ENCODE results near the gene TBC1D2B.

TBC1D2B gene

DNA sequence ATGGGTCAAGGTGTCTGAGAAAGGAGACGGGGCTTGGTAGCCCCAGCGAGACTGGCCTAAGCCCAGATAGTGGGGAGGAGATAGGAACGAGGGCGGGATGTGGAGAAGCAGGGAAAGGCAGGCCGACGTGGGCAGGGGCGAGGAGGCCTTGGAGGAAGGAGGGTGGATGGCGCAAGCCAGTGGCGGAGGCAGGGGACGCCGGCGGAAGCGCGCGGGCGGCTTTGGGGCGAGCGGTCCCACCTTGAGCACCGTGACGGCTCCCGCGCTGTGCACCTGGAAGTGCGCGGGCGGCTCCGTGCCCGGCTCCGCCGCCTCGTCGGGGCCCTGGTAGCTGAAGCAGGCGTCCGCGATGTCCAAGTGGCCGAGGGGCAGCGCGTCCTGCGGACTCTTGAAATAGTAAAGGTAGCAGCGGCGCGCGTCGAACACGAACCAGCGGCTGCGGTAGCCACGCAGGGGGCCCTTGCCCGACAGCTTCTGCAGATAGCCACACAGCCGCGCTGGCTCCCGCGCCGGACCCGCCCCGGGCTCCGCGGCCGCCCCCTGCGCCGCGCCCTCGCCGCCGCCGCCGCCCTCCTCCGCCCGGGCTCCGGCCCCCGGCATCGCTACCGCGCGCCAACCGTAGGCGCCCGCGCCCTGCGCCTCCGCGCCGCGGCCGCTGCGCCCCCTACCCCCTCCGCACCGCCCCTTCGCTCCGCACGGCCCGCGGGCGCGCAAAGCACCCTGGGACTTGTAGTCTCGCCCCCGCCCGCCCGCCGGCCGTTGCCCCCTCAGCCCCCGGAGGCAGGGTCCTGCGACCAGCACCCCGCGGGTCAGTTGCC is at the start of gene TBC1D2B:
TSS of gene TBC1D2B (minus strand) at position 659 of the 818 bp plus-strand sequence. CDS start at position 600, 59 bp downstream.
- peak; percentile 47 for DNase-seq

- DNase-seq = no peak
Observed at GRCh38 chr15:78125267-78125666, 47.8 kb upstream of the TBC1D2B start.

GRCh38 chr15:78120523-78120922 is 43.0 kb upstream of the TBC1D2B start:
- no peak for DNase-seq

DNA sequence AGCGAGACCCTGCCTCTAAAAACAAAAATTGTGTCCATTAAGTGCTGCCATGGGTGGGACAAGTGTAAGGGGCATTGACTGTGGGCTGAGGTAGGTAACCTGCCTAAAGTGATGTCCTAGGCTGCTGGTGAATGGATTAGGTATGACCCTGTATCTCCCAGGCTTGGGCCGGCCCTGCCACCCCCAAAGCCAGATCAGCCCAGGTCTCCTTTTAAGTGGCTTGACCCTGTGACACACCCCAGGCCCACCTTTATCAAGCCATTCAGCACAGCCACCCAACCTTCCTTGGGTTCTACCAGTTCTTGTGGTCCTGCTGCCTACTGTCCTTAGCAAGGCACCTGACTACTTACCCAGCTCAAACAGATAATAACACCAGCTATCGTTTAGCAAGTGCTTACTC is 35.0 kb upstream of the TBC1D2B start:
- no peak for DNase-seq

DNA sequence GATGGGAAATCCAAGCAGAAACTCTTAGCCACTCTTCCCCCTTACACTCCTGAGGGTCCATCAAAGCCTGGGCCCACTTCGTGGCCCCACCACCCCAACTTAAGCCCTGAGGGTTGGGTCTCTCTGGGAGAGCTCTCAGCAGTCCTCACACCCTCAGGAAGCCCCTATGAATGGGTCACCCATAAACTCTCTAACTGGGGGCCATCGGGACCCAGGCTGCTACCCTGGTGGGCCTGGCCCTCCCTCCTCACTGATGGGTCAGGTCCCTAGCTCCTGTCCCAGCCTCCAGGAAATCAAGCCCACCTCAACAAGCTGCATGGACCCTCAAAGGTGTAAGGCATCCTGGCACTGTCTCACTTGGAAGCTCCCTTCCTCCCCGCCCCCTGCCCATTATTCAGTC is 34.3 kb upstream of the TBC1D2B start:
- DNase-seq = no peak

- DNase-seq = no peak
Observed at GRCh38 chr15:78110916-78111475, 33.5 kb upstream of the TBC1D2B start.

DNA sequence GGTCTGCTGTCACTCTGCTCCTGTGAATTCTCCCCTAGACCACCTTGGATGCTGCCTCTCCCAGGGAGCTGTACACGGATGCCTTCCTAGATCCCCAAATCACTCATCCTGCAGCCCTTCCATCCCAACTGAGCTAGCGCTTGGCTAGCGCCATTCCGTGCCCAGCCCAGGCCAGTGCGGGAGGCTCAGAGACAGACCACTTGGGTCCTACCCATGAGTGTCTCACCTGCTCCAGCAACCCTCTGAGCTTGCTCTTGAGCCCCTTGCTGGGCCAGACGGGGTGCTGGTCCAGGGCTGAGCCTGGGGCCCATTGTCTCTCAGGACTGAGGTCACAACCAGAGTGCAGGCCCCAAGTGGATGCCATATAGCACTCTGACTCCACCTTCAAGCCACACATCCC is 32.6 kb upstream of the TBC1D2B start:
- no peak for DNase-seq

DNA sequence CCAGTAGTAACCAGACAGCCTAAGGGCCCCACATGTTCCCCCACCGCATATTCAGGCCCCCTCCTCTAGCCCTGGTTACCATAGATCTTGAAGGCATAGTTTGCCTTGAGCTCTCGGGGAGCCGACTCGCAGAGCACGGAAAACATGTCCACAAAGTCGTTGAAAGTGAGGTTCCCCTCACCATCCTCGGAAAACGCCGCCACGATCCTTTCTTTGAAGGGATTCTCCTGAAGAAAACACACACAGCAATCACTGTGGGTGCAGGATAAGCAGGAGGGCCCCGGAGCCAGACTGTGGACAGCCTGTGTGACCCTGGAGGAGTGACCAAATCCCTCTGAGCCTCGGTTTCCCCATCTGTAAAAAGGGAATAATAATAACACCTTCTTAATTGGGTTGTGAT is 31.6 kb upstream of the TBC1D2B start:
- DNase-seq = no peak

DNA sequence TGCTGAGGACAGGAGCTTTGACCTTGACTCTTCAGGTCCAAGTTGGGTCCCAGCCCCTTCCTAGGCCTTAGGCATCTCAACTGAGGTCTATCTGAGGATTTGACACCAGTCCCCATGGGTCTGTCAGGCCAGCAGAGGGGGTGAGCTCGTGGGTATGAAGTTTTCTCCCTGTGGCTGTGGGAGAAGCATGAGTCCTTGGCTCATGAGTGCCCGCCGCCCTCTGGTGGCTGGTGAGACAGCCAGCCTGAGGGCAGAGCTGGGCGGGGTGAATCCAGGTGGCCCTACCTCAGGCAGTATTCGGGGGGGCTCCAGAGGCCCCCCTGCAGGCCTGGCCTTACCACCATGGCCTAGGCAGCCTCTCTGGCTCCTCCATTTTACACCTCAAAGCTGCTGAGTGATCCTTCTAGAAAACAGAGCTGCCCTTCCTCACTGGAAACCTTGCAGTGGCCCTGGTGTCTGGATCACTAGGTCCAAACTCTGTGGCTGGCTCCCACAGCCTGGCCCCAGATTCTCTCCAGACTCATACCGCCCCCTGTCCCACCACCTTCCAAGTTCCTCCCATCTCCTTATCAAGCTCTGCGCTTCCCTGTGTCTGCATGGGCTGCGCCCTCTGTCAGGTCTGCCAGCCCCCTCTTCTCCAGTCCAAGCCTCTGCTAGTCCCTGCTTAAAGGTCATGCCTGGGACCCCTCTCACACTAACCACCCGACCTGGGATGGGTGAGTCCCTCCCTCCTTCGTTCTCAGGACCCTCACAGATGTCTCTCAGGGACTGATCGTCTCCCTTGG is 31.0 kb upstream of the TBC1D2B start:
- DNase-seq = peak; percentile 65

- no peak for DNase-seq
Observed at GRCh38 chr15:78107471-78107870, 30.0 kb upstream of the TBC1D2B start.

GRCh38 chr15:78105476-78106241 is 28.1 kb upstream of the TBC1D2B start:
- DNase-seq = no peak

DNA sequence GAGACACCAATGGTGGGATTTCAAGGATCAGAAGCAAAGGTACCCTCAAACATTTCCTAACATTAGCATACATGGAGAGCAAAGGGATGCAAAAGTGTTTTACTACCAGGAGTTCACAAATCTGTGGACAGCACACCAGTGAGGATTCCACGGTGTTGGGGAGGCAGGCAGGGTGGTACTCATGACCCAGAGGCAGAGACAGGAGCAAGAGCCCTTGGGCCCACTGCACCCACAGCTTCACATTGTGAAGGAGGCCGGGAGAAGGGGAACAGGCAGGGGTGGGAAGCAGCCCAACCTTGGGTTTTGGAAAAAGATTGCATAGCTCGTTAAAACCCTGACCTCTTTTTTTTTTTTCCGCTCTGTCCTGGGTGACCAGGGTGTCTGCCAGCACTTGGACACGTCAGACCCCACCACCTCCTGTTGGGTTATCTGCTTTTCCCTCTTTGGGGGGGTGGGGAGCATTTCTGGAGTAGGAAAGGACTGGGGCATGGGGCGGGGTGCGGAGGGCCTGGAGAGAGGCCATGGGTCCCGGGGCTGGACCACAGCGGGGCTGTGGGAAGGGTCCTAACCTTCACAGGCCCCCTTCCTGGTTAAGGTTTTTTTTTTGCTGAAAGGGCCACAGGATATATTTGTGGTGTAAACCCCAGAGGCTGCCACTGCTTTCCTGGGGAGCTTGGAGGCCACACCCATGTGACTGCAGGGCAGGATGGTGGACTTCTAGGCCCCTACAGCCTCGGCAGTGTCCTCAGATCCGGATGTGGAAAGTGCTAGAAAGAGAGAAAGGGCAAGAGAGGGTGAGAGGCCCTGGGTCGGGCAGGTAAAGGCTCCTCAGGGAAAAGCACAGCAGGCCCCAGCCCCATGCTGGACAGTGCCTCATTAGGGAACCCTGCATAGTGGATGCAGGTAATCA is 27.3 kb upstream of the TBC1D2B start:
- DNase-seq = no peak

GRCh38 chr15:78104119-78104479 is 26.6 kb upstream of the TBC1D2B start:
- DNase-seq = no peak

DNA sequence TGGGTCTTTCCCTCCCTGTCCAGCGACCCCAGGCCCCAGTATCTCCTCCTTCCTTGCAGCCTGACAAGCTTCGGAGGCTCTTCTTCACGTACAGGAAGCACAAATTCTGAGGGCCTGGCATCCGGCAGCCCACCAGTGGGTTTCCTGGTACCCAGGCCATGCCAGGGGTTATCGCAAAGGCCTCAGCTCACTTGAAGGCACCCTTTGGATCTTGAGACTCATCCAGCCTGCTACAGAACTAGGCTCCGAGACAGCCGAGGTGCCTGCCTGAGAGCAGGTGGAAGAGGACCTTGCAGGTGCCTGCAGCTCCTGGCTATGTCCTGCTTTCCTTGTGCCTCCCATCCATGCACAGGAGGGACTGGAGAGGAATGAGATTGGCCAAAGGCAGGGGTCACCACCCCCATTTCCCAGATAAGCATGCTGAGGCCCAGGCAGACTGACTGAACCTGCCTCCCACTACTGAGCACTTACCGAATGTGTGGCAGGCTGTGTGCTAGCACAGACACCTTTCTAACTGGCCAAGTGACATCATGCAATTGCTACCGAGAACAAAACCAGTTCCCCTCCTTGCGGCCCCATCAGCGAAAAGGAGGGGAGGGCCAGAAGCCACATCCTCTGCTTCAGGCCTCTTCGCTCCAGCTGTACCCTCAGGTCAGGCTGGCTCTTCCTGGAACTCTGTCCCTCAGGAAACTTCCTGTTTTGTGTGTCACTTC is 26.1 kb upstream of the TBC1D2B start:
- peak; percentile 36 for DNase-seq

GRCh38 chr15:78102741-78103140 is 25.2 kb upstream of the TBC1D2B start:
- DNase-seq = no peak

DNA sequence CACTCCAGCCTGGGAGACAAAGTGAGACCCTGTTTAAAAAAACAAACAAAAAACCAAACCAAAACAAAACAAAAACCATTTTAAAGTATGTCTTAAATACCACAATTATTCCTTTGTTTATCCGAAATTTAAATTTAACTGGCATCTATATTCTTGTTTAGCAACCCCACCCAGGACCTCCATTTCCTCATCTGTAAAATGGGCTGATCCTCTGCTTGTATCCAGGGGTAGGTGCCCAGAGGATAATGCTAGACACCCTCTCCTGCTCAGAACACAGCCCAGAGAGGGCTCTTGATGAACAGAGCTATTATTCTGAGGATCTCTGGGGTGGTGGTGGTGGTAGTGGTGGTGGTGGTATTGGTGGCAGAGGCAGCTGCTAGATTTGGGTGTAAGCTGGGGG is 24.7 kb upstream of the TBC1D2B start:
- DNase-seq = no peak

DNA sequence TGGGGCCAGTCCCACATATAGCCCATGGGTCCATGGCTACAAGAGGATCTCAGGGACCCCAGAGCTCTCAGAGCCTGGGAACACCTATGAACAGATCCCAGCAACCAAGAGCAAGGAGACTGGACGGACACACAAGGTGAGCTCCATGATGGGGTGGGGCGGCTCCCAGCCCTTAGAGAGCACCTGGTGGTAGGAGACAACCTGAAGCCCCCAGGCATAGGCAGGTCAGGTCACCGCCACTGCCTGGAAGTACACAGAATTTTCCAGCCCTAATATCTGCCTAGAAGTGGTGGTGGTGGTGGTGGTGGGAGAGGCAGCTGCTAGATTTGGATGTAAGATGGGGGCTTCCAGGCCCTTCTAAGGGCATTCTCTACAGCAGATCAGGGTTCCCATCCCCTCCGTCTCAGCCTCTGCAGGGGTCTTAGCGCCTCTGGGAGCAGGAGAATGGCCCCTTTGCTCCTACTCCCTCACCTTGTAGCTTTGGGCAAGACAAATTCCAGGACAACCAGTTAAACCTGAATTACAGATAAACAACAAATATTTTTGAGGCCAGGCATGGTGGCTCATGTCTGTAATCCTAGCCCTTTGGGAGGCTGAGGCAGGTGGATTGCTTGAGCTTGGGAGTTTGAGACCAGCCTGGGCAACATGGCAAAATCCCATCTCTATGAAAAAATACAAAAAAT is 24.1 kb upstream of the TBC1D2B start:
- no peak for DNase-seq

- DNase-seq = no peak
Observed at GRCh38 chr15:78100886-78101285, 23.4 kb upstream of the TBC1D2B start.

- no peak for DNase-seq
Observed at GRCh38 chr15:78098131-78098755, 20.7 kb upstream of the TBC1D2B start.

GRCh38 chr15:78097667-78098066 is 20.2 kb upstream of the TBC1D2B start:
- DNase-seq = no peak
